MCF 10A (cell line): ENCODE measurements around the gene BBC3. TPM values are rescaled to one million over a fixed set of nuclear protein-coding genes. Genes with fewer than 3 reads are reported as not detected.

Source experiments
- BruUV-seq: library from RNA; stranded (reverse); fragments of 400-500 nt; replicated peaks from 2 replicates; lab custom pipeline; 2021; lab: Mats Ljungman, UMichigan
- CTCF ChIA-PET: fragments of 300-600 bp; sonication (Branson Sonifier 250); formaldehyde crosslinking; extraction: SDS; loops from one replicate; lab custom pipeline; 2021; ENCODE audit warnings: antibody characterized with exemption, inconsistent platforms; lab: Yijun Ruan, JAX
- POLR2A ChIA-PET: fragments of 300-600, 350-650 bp; sonication (Branson Sonifier 250); formaldehyde crosslinking; extraction: SDS; loops from one replicate; lab custom pipeline; 2020; ENCODE audit warnings: antibody characterized with exemption, inconsistent platforms; lab: Yijun Ruan, JAX
- DNase-seq: peaks from one replicate; pipeline ENCODE4 v3.0.0-alpha.2; 2018; ENCODE audit not compliant: unreplicated experiment
- H3K27ac Mint-ChIP-seq: one replicate; pipeline ENCODE4 v1.8.0; 2022; ENCODE audit warnings: mild to moderate bottlenecking, low read depth, mixed read lengths; ENCODE audit not compliant: unreplicated experiment
- H3K27me3 Mint-ChIP-seq: one replicate; pipeline ENCODE4 v1.8.0; 2022; ENCODE audit warnings: mixed read lengths; ENCODE audit not compliant: insufficient read depth, unreplicated experiment
- H3K36me3 Mint-ChIP-seq: one replicate; pipeline ENCODE4 v1.8.0; 2022; ENCODE audit warnings: mild to moderate bottlenecking, moderate library complexity, mixed read lengths; ENCODE audit not compliant: insufficient read depth, unreplicated experiment
- H3K4me1 Mint-ChIP-seq: one replicate; pipeline ENCODE4 v1.8.0; 2022; ENCODE audit warnings: mixed read lengths; ENCODE audit not compliant: insufficient read depth, unreplicated experiment
- H3K4me3 Mint-ChIP-seq: one replicate; pipeline ENCODE4 v1.8.0; 2022; ENCODE audit warnings: mild to moderate bottlenecking, moderate library complexity, mixed read lengths; ENCODE audit not compliant: unreplicated experiment
- H3K9me3 Mint-ChIP-seq: one replicate; pipeline ENCODE4 v1.8.0; 2022; ENCODE audit warnings: mixed read lengths; ENCODE audit not compliant: unreplicated experiment
- intact Hi-C: fragments of 100-400 bp; cut with micrococcal nuclease; formaldehyde crosslinking; loops from 2 replicates; pipeline ENCODE4 v1.14.1; 2022
- total RNA-seq: library from RNA; stranded (reverse); gene quantifications from 2 replicates; pipeline ENCODE4 v1.2.3, GENCODE V29; 2022
- TF ChIP-seq, protein P1 (sequence below): fragments of 200-600 bp; IDR thresholded peaks from one replicate; pipeline ENCODE4 v1.8.0; 2022; ENCODE audit warnings: antibody characterized with exemption, mild to moderate bottlenecking; ENCODE audit not compliant: unreplicated experiment

The BBC3 gene
- total RNA-seq, 1 experiment from 2014 or later = 19.6 TPM

DNA sequence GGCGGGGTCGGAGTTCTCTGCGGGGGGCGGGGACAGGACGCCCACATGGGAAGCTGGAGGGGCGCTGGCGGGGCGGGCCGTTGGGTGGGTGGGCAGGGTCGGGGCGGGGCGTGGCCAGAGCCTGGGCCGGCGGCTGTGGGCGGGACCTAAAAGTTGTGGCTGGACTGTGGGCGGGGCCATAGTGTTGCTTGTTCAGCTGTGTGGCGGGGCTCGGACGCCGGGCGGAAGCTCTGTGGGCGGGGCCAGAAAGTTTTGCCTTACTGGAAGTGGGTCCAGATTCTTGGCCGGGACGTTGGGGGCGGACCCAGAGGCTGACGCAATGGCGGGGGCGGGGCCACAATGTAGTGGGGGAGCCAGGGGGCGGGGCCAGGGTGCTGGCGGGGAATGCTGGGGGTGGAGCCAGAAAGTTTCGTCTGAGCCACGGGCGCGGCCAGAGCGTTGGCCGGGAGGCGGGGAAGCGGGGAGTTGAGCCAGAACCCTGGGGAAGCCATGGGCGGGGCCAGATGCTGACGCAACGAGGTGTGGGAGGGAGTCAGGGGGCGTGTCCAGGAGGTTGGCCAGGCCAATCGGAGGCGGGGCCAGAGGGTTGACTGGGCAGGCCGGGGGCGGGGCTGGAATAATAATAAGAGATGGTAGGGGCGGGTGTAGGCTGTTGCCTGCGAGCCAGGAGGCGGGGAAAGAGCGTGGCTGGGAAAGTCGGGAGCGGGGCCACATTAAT, 25.9 kb upstream of the BBC3 start:
- TF ChIP-seq, protein P1, sequence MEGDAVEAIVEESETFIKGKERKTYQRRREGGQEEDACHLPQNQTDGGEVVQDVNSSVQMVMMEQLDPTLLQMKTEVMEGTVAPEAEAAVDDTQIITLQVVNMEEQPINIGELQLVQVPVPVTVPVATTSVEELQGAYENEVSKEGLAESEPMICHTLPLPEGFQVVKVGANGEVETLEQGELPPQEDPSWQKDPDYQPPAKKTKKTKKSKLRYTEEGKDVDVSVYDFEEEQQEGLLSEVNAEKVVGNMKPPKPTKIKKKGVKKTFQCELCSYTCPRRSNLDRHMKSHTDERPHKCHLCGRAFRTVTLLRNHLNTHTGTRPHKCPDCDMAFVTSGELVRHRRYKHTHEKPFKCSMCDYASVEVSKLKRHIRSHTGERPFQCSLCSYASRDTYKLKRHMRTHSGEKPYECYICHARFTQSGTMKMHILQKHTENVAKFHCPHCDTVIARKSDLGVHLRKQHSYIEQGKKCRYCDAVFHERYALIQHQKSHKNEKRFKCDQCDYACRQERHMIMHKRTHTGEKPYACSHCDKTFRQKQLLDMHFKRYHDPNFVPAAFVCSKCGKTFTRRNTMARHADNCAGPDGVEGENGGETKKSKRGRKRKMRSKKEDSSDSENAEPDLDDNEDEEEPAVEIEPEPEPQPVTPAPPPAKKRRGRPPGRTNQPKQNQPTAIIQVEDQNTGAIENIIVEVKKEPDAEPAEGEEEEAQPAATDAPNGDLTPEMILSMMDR = no peak
- ChIA-PET CTCF (interaction anchor here (0.7 to 2.2 kb wide), 5 partner anchors 10 to 46 kb away, joined by 3 to 17 read pairs (median 3); no protein-coding TSS in a partner anchor), POLR2A (interaction anchor here (0.6 to 3.4 kb wide), 30 partner anchors 9 to 1362 kb away, joined by 3 to 53 read pairs (median 5); partner anchors contain the start of genes DHX34, INAFM1, RPL18 and SAE1)
- intact Hi-C loops = loop anchor here (2.0 kb wide), 1 partner anchor 18 kb away; the partner anchor contains the start of gene INAFM1
- no TSS peak for BruUV-seq
- H3K4me1 Mint-ChIP-seq = peaks cover 26% of the 10 kb centered on the region
- H3K9me3 Mint-ChIP-seq = no peaks in the 10 kb centered on the region
- H3K36me3 Mint-ChIP-seq = peaks cover 30% of the 10 kb centered on the region
- peak overlapping the region; percentile 97 for H3K4me3 Mint-ChIP-seq
- no peaks in the 10 kb centered on the region for H3K27me3 Mint-ChIP-seq
- H3K27ac Mint-ChIP-seq = peak overlapping the region; percentile 99
- peak; percentile 99 for DNase-seq

DNA sequence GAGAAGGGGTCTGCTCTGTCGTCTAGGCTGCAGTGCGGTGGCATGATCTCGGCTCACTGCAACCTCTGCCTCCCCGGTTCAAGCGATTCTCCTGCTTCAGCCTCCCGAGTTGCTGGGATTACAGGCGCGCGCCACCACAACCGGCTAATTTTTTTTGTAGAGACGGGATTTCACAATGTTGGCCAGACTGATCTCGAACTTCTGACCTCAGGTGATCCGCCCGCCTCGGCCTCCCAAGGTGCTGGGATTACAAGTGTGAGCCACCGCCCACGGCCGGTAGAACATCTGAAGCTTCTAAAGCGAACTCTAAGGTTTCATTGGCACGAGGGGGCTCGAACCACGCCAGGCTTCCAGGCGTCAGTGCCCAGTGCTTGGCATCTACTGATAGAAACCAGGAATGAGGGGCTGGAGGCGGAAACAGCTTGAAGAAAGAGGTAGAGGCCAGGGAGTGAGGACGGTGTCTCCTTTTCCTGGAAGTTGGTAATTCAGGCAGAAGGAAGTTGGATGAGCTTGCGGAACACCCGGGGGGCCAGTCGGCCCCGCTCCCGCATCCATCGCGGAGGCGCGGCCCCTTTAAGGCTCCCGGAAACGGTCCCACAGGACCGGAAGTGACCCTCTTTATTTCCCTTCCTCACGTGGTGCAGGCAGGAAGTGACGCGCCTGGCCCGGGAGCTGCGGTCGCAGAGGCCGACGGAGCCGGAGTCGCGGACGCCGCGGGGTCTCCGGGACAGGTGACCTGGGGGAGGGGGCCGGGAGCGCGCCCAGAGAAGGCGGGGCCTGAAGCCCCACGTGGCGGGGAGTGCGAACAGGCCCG, 25.1 kb upstream of the BBC3 start, which contains the start of gene CCDC9:
Gene CCDC9 (plus strand): TSS at position 647 of the 814 bp plus-strand sequence. CDS start 1,876 bp downstream, outside the sequence.
- Mint-ChIP-seq H3K36me3 (peaks cover 22% of the 10 kb centered on the region), H3K4me1 (peaks cover 25% of the 10 kb centered on the region), H3K4me3 (peak within 1 kb of the TSS; percentile 97), H3K27me3 (no peaks in the 10 kb centered on the region), H3K9me3 (no peaks in the 10 kb centered on the region), H3K27ac (peak within 1 kb of the TSS; percentile 99)
- intact Hi-C loops = loop anchor here (2.0 kb wide), 1 partner anchor 19 kb away; the partner anchor contains the start of gene INAFM1
- CTCF ChIA-PET = interaction anchor here (1.0 to 2.2 kb wide), 4 partner anchors 9 to 45 kb away, joined by 3 to 17 read pairs (median 8); no protein-coding TSS in a partner anchor
- POLR2A ChIA-PET = interaction anchor here (0.6 to 3.4 kb wide), 27 partner anchors 9 to 1363 kb away, joined by 3 to 53 read pairs (median 5); partner anchors contain the start of genes DHX34, INAFM1, RPL18 and SAE1
- BruUV-seq = TSS peak; percentile 91
- DNase-seq = peak; percentile 95
- TF ChIP-seq, protein P1 = no peak

DNA sequence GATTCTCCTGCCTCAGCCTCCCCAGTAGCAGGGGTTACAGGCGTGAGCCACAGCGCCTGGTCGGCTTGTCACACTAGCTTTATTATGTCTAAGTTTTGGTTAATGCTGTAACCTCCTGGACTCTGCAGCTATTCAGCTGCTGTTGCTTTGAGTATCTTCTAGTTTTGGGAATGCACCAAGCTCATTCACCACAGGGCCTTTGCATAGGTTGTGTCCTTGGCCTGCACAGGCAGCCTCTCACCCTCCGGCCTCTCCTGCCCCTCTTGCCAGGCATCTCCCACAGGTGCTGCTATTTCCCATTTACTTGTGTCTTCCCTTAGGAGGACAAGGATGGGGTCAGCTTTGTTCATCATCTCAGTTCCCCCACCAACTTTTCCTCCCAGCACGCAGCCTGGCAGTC, 23.0 kb upstream of the BBC3 start:
- TF ChIP-seq, protein P1 = no peak
- ChIA-PET CTCF (interaction anchor here (0.6 to 2.1 kb wide), 3 partner anchors 10 to 208 kb away, joined by 3 to 10 read pairs (median 3); no protein-coding TSS in a partner anchor), POLR2A (interaction anchor here (0.6 to 2.1 kb wide), 6 partner anchors 10 to 455 kb away, joined by 3 to 9 read pairs (median 7); partner anchors contain the start of gene ZC3H4)
- Mint-ChIP-seq H3K9me3 (no peaks in the 10 kb centered on the region), H3K36me3 (peaks cover 8% of the 10 kb centered on the region), H3K4me1 (peaks cover 21% of the 10 kb centered on the region), H3K27ac (no peak overlapping the region), H3K27me3 (no peaks in the 10 kb centered on the region), H3K4me3 (no peak overlapping the region)
- intact Hi-C loops = no loop called here
- no TSS peak for BruUV-seq
- DNase-seq = no peak
